GM23338 (cell line): ENCODE measurements around the gene FLOT1. TPM values are rescaled to one million over a fixed set of nuclear protein-coding genes. Genes with fewer than 3 reads are reported as not detected.
A peak's percentile ranks its signal among the peaks of the same experiment; 100 is the strongest.

Experiments
- ATAC-seq: fragments of 200-7000 bp; cut with Tn5 transposase; 3 replicates; pipeline ENCODE4 v1.9.1; 2020
- DNase-seq: peaks from one replicate; pipeline ENCODE4 v3.0.0-alpha.2; 2015; ENCODE audit warnings: low spot score
- H2AFZ ChIP-seq: fragments of 200-600 bp; sonication (generic); 2 replicates; pipeline ENCODE4 v1.8.0; 2016; ENCODE audit warnings: antibody characterized with exemption, mild to moderate bottlenecking, moderate library complexity
- H3F3A ChIP-seq: fragments of 200-600 bp; sonication (generic); replicated peaks from 2 replicates; pipeline ENCODE4 v1.8.0; 2017; ENCODE audit warnings: antibody characterized with exemption, mixed run types, low read depth
- H3K27ac ChIP-seq: fragments of 200-600 bp; sonication (generic); 2 replicates; pipeline ENCODE4 v1.6.1; 2016; ENCODE audit warnings: low read depth
- H3K27me3 ChIP-seq: fragments of 200-600 bp; sonication (generic); 2 replicates; pipeline ENCODE4 v1.8.0; 2016; ENCODE audit warnings: mild to moderate bottlenecking, mixed run types, moderate library complexity; ENCODE audit not compliant: insufficient read depth
- H3K36me3 ChIP-seq: fragments of 200-600 bp; sonication (generic); 2 replicates; pipeline ENCODE4 v1.8.0; 2016; ENCODE audit warnings: mild to moderate bottlenecking; ENCODE audit not compliant: insufficient read depth
- H3K4me1 ChIP-seq: fragments of 200-600 bp; sonication (generic); 2 replicates; pipeline ENCODE4 v1.8.0; 2016; ENCODE audit warnings: mild to moderate bottlenecking, moderate library complexity; ENCODE audit not compliant: insufficient read depth
- H3K4me2 ChIP-seq: fragments of 200-600 bp; sonication (generic); 2 replicates; pipeline ENCODE4 v1.7.1; 2017; ENCODE audit warnings: mixed run types
- H3K4me3 ChIP-seq: fragments of 200-600 bp; sonication (generic); 2 replicates; pipeline ENCODE4 v1.6.1; 2016; ENCODE audit warnings: mixed run types
- H3K79me2 ChIP-seq: fragments of 200-600 bp; sonication (generic); replicated peaks from 2 replicates; pipeline ENCODE4 v1.8.0; 2017; ENCODE audit warnings: mild to moderate bottlenecking; ENCODE audit not compliant: insufficient read depth
- H3K9me2 ChIP-seq: fragments of 200-600 bp; sonication (generic); 2 replicates; pipeline ENCODE4 v1.8.0; 2017; ENCODE audit not compliant: insufficient read depth
- H4K20me1 ChIP-seq: fragments of 200-600 bp; sonication (generic); replicated peaks from 2 replicates; pipeline ENCODE4 v1.8.0; 2017; ENCODE audit warnings: mild to moderate bottlenecking; ENCODE audit not compliant: insufficient read depth
- H3K27ac Mint-ChIP-seq: 2 replicates; pipeline ENCODE4 v1.8.0; 2020; ENCODE audit warnings: inconsistent platforms, mild to moderate bottlenecking, moderate library complexity, mixed read lengths
- H3K27me3 Mint-ChIP-seq: 3 replicates; pipeline ENCODE4 v1.8.0; 2022; ENCODE audit warnings: low read depth, mild to moderate bottlenecking, moderate library complexity, mixed read lengths, inconsistent platforms; ENCODE audit not compliant: insufficient read depth, poor library complexity
- H3K36me3 Mint-ChIP-seq: 3 replicates; pipeline ENCODE4 v1.8.0; 2021; ENCODE audit warnings: low read depth, mild to moderate bottlenecking, inconsistent platforms, moderate library complexity, mixed read lengths
- H3K4me1 Mint-ChIP-seq: 3 replicates; pipeline ENCODE4 v1.8.0; 2020; ENCODE audit warnings: mild to moderate bottlenecking, inconsistent platforms, mixed read lengths
- H3K4me3 Mint-ChIP-seq: 3 replicates; pipeline ENCODE4 v1.8.0; 2021; ENCODE audit warnings: moderate library complexity, mild to moderate bottlenecking, inconsistent platforms, mixed read lengths
- H3K9me3 Mint-ChIP-seq: 3 replicates; pipeline ENCODE4 v1.8.0; 2020; ENCODE audit warnings: moderate library complexity, mild to moderate bottlenecking, inconsistent platforms, mixed read lengths
- CREB1 ChIP-seq: fragments of 250-450 bp; sonication (Bioruptor Pico); IDR thresholded peaks from 2 replicates; pipeline ENCODE4 v1.5.0; 2020; ENCODE audit warnings: low read depth, mild to moderate bottlenecking, moderate library complexity
- CTCF ChIP-seq, 2 experiments: fragments of 200-600 bp in 1 of 2; sonication (generic) in 1 of 2; conservative IDR thresholded peaks; 2 replicates each; pipeline versions ENCODE4 v1.5.1 to v1.6.1; 2016 to 2017; ENCODE audit warnings: antibody characterized with exemption in 2 of 2, low read depth in 2 of 2, mild to moderate bottlenecking in 2 of 2, moderate library complexity in 1 of 2
- ETS1 ChIP-seq: IDR thresholded peaks from 2 replicates; pipeline ENCODE4 v1.6.1; 2016; ENCODE audit warnings: antibody characterized with exemption
- EZH2 ChIP-seq: fragments of 200-600 bp; sonication (generic); IDR thresholded peaks from one replicate; pipeline ENCODE4 v1.8.0; 2017; ENCODE audit warnings: antibody characterized with exemption, mild to moderate bottlenecking, low read depth; ENCODE audit not compliant: unreplicated experiment
- EZH2phosphoT487 ChIP-seq: fragments of 200-600 bp; sonication (generic); IDR thresholded peaks from one replicate; pipeline ENCODE4 v1.8.1; 2018; ENCODE audit warnings: antibody characterized with exemption; ENCODE audit not compliant: unreplicated experiment
- JUNB ChIP-seq: IDR thresholded peaks from one replicate; pipeline ENCODE4 v1.6.1; 2016; ENCODE audit warnings: antibody characterized with exemption; ENCODE audit not compliant: unreplicated experiment
- NANOG ChIP-seq: IDR thresholded peaks from 2 replicates; pipeline ENCODE4 v1.6.1; 2016; ENCODE audit warnings: antibody characterized with exemption, borderline replicate concordance
- POLR2AphosphoS5 ChIP-seq: IDR thresholded peaks from 2 replicates; pipeline ENCODE4 v1.6.1; 2016; ENCODE audit warnings: antibody characterized with exemption, low read depth
- REST ChIP-seq: IDR thresholded peaks from one replicate; pipeline ENCODE4 v1.6.1; 2018; ENCODE audit warnings: antibody characterized with exemption; ENCODE audit not compliant: unreplicated experiment
- STAT1 ChIP-seq: IDR thresholded peaks from one replicate; pipeline ENCODE4 v1.6.1; 2016; ENCODE audit warnings: antibody characterized with exemption; ENCODE audit not compliant: unreplicated experiment
- ZNF114 ChIP-seq: fragments of 250-450 bp; sonication (Bioruptor Pico); IDR thresholded peaks from 2 replicates; pipeline ENCODE4 v1.5.0; 2020; ENCODE audit warnings: mild to moderate bottlenecking, moderate library complexity
- ZNF331 ChIP-seq: fragments of 250-450 bp; sonication (Bioruptor Pico); IDR thresholded peaks from 2 replicates; pipeline ENCODE4 v1.5.0; 2020; ENCODE audit warnings: low read depth, mild to moderate bottlenecking, moderate library complexity
- ZNF462 ChIP-seq: fragments of 250-450 bp; sonication (Bioruptor Pico); IDR thresholded peaks from 2 replicates; pipeline ENCODE4 v1.5.0; 2020; ENCODE audit warnings: mild to moderate bottlenecking, moderate library complexity
- polyA plus RNA-seq: library from polyadenylated mRNA; unstranded; fragments of >200 nt; fragmentation: Nextera tagmentation; extraction: Ambion mirVana; gene quantifications from 2 replicates; pipeline ENCODE4 v1.2.1, GENCODE V29; 2016
- total RNA-seq: library from RNA; depleted of rRNA; stranded (reverse); fragments of >200 nt; shearing (Covaris generic); gene quantifications from 2 replicates; pipeline ENCODE4 v1.2.3, GENCODE V29; 2014

FLOT1 gene
- total and polyA plus RNA-seq, 2 experiments from 2014 or later, result 72.2 to 94.5 TPM

GRCh38 chr6:30741063-30741779, 1.3 kb downstream of the FLOT1 start:
- Histone ChIP-seq H3K27ac (no peak overlapping the region), H3K36me3 (peaks cover 26% of the 10 kb centered on the region), H3F3A (peaks cover 34% of the 10 kb centered on the region), H3K27me3 (peaks cover 8% of the 10 kb centered on the region), H3K9me2 (no peaks in the 10 kb centered on the region), H3K4me3 (peak overlapping the region; percentile 90), H2AFZ (no peak overlapping the region), H3K4me1 (peaks cover 19% of the 10 kb centered on the region), H3K4me2 (peak overlapping the region; percentile 90), H3K79me2 (peaks cover 20% of the 10 kb centered on the region), H4K20me1 (peaks cover 13% of the 10 kb centered on the region)
- Mint-ChIP-seq H3K4me1 (peaks cover 23% of the 10 kb centered on the region), H3K9me3 (no peaks in the 10 kb centered on the region; the same call in 2 of the 3 replicates), H3K4me3 (peak overlapping the region; percentile 92), H3K27ac (peak overlapping the region; percentile 41), H3K36me3 (peaks cover 56% of the 10 kb centered on the region), H3K27me3 (peaks cover 27% of the 10 kb centered on the region)
- TF ChIP-seq JUNB (no peak), ZNF331 (CRISPR knock-in tag) (no peak), POLR2AphosphoS5 (no peak), REST (no peak), ZNF462 (CRISPR knock-in tag) (no peak), STAT1 (no peak), CREB1 (CRISPR knock-in tag) (no peak), NANOG (no peak), EZH2phosphoT487 (no peak), ZNF114 (CRISPR knock-in tag) (no peak), CTCF (conservative IDR thresholded peaks at IDR 0.05; ENCODE audit: low read depth in 2 of 2) (no peak), EZH2 (no peak), ETS1 (no peak)
- DNase-seq, result no peak
- ATAC-seq, result no peak
